GM21529 (cell line): ENCODE data around the gene TOM1.
A peak's percentile ranks its signal among the peaks of the same experiment; 100 is the strongest.

Experiments
- ATAC-seq: cut with Tn5 transposase; IDR thresholded peaks from one replicate; pipeline ENCODE4 v1.9.1; 2021; ENCODE audit not compliant: unreplicated experiment

The TOM1 gene

DNA sequence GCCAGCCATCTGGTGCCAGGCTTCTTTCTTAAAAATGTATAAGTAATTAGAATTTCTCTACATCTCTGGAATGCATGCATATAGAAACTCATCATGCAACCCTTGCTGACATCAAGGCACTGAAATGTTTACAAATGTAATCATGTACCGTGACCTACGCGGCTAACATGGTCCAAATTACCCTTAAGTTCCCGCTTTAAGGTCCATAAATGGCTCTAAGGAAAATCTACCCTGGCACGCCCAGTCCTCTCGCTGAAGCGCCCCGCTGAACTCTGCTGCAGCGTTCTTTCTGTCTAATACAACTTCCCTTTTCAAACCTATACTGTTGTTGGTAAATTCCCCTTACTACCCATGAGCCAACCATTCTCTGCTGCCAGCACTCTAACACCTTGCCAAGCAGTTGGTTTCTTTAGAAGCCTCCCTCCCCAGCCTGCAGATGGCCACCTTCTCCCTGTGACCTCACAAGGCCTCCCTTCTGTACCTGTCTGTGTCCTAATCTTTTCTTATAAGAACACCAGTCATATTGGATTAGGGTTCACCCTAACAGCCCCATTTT lies 67.7 kb downstream of the TOM1 start:
- ATAC-seq, result no peak

DNA sequence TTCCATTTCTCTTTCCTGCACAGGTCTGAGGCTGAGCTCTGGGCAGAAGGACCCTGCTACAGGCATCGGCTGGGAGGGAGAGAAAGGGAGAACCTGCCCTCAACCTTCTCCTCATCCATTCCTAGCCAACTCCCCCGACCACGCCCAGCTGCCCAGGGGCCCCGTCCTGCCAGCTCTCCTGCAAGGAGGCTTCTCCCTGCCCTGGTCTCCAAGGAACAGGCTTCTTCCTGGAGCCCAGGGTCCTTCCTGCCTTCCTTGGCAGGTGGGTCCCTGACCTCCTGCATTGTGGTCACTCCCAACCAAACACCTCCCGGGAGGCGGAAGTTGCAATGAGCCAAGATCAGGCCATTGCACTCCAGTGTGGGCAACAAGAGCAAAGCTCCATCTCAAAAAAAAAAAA lies 68.7 kb downstream of the TOM1 start:
- ATAC-seq, result no peak

DNA sequence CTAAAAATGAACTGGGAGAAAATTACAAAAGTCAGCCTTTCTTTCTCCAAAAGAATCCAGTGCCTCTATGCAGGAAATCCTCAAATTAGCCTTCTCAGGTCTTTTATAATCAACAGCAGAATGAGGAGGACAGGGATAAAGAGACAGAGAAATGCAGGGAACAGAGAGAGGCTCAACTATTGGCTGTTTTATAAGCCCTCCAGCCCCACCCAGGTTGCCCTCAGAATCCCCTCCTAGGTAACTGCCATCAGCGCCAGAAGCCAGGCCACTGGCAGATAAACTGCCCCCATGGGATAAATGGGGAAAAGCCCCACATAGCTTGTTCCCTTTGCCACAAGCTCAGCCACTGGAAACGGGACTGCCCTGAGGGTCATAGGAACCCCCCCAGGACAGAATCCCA lies 70.3 kb downstream of the TOM1 start:
- ATAC-seq, result no peak

DNA sequence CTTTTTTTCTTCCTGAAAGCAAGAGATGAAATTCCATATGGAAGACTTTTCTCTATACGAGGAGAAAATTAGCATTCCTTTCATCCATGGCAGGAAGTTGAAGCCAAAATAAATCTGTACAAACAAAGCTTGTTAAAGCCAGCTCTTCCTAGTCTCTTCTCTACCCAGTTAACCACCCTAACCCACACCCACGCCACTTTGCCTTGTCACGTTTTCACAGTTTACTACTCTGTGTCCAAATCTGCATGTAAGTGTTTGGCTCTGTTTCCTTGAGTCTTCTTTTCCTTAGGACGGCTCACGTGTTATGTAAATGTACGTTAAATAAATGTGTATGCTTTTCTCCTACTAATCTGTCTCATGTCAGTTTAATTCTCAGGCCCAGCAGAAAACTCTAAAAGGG lies 74.1 kb downstream of the TOM1 start:
- ATAC-seq, result no peak

GRCh38 chr22:35375031-35375430 lies 75.3 kb downstream of the TOM1 start:
- ATAC-seq, result no peak

GRCh38 chr22:35375526-35375925 lies 75.8 kb downstream of the TOM1 start:
- ATAC-seq, result no peak

DNA sequence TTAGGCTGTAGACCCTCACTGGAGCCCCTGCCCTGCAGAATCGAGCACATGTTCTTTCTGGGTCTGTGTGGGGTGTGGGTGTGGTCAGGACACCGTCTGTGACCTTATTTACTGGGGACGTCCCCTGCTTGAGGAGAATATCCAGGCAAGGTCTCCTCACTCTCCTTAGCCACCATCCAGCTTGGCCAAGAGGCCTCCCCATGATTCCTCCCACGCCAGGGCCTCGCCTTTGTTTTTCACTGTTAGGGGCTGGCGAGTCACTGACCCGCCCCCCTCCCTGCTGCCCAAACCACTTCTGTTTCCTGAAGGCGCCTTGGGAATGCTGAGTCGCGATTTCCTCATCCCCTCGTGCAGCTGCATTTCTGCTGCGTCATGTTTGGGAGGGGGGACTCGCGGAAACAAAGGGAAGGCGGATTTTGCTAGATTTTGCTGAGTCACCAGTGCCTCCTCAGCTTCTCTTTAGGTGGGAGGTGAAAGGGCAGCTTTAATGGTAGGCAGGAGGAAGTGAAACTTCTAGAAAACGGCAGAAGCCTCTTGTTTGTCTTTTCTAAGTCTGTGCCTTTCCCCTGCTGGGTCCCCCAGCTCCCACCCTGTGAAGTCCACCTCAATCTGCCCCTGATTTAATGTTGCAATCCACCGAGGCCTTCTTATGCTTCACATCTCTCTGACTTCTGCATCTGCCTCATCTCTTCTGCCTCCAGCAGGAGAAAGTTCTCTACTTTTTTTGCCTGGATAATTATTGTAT lies 77.2 kb downstream of the TOM1 start:
- ATAC-seq, result peak; percentile 67

GRCh38 chr22:35377735-35378134 lies 78.0 kb downstream of the TOM1 start:
- no peak for ATAC-seq

DNA sequence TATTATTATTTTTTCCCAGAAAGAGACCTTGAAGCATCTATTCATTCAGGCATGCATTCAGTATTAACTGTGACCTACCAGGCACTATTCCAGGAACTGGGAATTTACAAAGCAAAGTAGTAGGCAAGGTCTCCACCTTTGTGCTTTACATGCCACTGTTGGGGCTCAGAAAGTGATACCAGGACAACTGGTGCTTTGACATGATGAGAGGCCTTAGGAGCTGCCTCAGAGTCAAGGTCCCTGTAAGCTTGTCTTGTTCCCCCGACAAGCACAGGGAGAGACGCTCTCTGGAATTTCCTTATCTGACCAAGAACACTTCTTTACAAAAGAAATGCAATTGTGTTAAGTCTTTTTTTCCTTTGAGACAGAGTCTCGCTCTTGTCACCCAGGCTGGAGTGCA lies 78.9 kb downstream of the TOM1 start:
- ATAC-seq, result no peak

DNA sequence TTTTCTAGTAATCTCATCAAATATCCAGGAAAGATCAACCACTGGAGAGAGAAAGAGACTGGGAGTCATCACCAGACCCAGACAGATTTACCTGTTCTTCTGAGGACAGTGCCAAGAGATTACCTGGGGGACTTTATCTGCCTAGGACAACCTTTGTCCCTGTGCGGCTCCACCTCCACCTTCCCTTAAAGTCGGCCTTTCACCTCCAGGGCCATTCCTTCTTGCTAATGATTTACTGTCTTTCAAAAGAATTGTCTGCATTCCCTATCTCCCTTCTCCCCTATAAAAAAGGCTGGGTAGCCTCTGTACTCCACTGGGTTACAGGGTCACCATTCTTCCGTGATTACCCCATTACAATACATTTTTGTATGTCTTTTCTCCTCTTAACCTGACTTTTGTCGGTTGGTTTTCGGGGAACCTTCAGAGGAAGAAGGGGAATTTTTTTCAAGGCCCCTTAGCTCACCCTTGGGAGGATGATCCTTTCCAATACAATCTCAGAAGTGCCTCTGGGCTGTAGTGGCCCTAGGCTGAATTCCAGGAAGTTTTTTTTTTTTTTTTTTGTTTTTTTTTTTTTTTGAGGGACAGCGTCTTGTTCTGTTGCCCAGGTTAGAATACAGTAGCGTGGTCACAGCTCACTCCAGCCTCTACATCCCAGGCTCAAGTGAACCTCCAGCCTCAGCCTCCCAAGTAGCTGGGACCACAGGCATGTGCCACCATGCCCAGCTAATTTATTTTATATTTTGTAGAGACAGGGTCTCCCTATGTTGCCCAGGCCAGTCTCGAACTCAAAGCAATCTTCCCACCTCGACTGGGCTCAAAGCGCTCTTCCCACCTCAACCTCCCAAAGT lies 79.7 kb downstream of the TOM1 start:
- no peak for ATAC-seq

- ATAC-seq, result no peak
Observed at GRCh38 chr22:35380013-35380412, 80.3 kb downstream of the TOM1 start.

DNA sequence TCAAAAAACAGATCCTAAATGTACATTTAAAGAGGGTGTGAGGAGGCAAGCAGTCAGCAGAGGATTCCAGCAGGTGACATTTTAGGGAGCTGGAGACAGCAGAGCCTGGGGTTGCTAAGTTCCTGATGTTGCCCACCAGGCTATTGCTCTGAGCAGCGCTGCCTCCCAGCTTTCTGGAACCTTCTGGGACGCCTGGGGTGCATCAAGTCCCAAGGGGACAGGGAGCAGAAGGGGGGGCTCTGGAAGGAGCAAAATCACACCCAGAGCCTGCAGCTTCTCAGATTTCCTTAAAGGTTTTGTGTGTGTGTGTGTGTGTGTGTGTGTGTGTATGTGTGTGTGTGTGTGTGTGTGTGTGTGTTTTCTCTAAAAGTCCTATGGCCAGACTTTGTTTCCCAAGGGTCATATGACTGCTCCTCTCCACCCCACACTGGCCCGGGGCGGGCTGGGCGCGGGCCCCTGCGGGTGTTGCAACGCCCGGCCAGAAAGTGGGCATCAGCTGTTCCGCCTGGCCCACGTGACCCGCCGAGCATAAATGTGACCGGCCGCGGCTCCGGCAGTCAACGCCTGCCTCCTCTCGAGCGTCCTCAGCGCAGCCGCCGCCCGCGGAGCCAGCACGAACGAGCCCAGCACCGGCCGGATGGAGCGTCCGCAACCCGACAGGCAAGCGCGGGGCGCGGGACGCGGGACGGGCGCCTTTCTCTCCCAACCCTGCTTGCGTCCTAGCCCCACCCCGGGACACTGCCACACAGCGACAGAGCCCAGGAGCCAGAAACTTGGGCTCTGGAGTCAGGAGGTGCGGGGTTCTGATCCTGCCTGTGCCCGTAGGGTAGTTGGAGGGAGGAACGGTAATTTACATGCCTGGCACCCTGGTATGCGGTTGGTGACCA lies 81.1 kb downstream of the TOM1 start, which contains the start of gene HMOX1:
TSS of gene HMOX1 (plus strand) at position 560 of the 887 bp plus-strand sequence. CDS start at position 638, 78 bp downstream.
- ATAC-seq, result peak; percentile 54

DNA sequence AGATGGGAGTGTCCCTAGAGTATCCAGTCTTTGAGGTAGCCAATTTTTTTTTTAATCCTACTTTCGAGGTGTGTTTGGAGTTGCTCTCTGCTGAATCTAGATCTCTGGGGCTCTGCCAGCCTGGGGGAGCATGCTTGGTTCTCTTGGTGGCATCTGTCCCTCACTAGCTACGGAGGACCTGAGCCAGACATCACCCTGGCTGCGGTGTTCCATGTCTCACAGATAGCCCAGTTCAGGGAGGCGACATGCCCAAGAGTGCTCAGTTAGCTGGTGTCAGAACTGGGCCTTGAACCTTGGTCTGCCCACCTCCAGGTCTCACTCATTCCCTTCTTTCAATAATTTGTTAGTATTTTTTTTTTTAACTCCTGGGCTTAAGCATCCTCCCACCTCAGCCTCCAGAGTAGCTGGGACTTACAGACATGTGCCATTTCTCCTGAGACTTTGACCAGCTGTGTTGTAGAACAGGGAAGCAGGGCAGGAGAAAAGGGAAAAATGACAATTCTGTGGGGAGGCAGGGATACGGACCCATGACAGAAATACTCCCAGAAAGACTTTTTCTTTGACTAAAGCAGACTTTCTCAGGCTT lies 81.8 kb downstream of the TOM1 start:
- ATAC-seq, result no peak

- no peak for ATAC-seq
Observed at GRCh38 chr22:35383679-35384071, 84.0 kb downstream of the TOM1 start.

DNA sequence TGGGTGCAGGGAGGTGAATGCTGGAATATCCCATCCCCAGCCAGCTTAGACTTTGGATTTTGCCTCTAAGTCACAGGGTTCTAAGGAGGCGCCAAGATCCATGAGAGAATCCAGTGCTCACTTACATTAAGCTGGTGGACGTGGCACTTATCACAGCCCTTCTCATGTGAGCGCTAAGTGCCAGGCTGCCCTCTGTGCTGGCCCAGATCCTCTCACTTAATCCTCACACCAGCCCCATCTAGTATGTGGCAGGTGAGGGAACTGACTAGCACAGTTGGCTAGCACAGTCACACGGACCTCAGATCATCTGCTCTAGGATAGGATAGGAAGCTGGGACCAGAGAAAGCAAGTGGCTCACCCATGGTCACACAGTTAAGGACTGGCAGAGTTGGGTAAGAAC lies 84.8 kb downstream of the TOM1 start:
- ATAC-seq, result no peak

DNA sequence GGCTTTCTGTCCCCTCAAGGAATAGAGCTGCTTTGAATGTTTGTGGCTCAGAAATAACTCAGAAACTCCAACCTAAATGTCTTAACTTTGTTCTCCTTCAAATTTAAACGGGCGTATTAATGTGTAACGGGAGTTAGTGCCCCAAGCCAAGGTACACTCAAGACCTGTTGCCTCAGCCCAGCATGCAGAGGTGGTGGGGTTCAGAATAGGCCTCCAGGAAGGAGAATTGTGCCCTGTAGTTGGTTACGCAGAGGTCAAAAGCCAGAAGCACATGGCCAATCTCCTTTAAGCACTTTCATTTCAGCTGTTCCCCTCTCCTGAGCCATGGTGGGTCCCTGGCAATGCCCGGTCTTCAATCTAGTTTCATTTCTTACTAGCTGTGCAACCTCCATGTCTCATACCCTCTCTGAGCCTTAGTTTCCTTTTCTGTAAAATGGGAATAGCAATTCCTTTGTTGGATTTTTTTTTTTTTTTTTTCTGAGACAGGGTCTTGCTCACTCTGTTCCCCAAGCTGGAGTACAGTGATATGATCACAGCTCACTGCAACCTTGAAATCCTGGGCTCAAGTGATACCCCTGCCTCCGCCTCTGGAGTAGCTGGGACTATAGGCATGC lies 85.4 kb downstream of the TOM1 start:
- no peak for ATAC-seq

DNA sequence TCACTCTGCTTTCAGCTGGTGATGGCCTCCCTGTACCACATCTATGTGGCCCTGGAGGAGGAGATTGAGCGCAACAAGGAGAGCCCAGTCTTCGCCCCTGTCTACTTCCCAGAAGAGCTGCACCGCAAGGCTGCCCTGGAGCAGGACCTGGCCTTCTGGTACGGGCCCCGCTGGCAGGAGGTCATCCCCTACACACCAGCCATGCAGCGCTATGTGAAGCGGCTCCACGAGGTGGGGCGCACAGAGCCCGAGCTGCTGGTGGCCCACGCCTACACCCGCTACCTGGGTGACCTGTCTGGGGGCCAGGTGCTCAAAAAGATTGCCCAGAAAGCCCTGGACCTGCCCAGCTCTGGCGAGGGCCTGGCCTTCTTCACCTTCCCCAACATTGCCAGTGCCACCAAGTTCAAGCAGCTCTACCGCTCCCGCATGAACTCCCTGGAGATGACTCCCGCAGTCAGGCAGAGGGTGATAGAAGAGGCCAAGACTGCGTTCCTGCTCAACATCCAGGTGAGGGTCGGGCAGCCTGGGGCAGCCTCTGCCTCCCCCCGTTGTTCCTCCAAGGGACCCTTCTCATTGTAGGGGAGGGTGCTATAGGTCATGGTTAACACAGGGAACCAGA lies 87.1 kb downstream of the TOM1 start:
- ATAC-seq, result no peak

DNA sequence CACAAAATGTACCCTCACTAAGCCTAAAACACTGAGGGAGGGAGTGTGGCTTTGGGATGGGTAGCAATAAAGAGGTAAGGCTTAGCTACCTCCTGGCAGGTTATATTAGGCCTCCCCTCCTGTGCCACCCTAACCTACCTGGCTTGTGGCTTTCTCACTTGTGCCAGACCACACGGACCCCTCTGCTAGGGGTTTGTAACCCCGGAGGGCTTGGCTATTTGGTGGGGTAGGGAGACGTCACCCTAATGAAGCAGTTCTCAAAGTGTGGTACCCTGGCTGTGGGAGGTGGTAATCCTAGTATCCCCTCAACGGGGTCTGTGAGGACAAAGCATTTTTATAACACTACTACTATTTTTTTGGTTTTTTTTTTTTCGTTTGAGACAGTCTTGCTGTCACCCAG lies 91.2 kb downstream of the TOM1 start:
- ATAC-seq, result no peak

DNA sequence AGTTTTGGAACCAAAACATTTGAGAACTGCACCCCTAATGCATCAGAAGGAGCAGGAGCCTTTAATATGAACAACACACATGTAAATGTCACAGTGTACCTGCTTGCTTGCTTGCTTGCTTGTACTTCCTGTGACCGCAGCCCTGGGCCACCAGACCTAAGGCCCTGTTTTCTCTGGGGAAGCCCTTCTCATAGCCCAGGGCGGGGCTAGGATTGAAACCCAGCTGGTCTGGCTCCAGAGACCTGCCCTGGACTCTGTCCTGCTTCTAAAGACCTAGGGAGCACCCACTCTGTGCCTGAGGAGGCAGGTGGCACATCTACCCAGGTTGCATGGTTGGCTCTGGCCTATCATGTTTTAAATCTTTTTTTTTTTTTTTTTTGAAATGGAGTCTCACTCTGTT lies 92.7 kb downstream of the TOM1 start:
- ATAC-seq, result no peak
